ENCODE measurements around the gene MPIG6B. TPM values are rescaled to one million over a fixed set of nuclear protein-coding genes. Genes with fewer than 3 reads are reported as not detected.

Gene MPIG6B
- total RNA-seq, 4 donors from 2014 or later, result 0.33 TPM; not detected in 3

DNA sequence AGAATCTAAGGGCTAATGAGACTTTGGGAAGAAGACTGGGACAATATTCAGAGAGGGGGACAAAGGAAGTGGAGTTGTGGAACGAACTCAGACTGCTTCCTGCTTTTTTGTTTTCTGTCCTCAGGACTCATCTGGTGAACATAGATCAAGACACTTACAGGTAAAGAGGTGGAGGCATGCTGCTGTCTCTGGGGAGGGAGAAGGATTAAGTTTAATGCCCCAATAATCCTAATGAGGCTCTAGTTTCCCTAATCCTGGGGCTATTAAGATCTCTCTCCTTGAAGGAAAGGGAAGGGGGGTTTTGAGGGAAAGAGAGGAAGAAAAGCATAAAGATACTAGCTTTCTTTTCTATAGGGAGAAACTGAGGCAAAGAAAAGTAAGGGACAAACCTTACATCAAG lies 21.2 kb downstream of the MPIG6B start:
- TF ChIP-seq CTCF (IDR thresholded peaks at IDR 0.05; ENCODE audit: low read depth), result no peak

DNA sequence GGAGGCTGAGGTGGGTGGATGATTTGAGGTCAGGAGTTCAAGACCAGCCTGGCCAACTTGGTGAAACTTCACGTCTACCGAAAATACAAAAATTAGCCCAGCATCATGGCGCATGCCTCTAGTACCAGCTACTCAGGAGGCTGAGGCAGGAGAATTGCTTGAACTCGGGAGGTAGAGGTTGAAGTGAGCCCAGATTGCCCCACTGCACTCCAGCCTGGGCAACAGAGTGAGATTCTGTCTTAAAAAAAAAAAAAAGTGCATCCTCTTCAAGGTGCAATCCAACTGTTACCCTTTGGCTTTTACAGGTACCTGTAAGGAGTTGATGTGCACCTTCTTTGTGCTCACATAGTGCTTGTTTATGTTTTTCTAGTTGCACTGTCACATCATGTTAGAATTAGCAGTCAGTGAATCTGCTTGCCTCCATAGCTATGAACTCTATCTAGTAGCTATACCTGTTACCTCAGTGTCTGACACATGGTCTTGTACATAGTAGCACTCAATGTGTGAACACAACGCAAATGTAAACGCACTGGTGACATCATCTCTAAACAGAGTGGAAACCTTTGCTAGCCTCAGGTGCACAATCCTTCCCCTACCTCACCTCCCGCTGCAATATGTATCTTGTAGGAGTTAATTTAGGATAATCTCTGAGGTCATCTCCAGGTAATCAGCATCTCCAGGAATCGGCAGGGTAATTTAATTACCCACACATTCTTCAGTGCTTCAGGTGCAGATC lies 26.3 kb downstream of the MPIG6B start:
- TF ChIP-seq CTCF (IDR thresholded peaks at IDR 0.05; ENCODE audit: low read depth), result no peak

DNA sequence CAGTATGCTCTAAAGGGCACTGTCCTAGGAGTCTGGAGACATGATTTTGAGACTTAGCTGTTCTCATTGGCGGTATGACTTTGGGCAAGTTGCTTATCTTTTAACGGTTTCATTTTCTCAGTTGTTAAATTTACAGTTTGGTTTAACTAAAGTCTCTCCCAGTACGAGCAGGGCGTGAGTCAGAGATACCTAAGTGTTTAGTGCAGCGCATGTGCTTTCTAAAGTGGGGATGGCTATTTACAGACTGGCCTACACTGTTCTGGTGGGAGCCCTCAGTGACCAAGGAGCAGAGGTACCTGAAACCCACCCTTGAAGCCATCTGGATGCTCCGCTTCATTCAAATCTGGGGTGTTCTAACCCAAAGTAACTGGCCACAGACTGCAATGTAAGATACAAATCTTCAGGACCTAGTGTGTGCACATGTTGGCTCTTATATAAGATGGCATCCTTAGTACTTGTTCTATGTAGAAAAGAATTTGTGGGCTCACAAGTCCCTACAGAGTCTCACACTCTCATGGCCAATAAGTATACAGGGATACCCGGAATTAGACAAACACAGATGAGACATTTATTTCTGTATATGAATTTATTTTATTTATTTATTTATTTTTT lies 27.3 kb downstream of the MPIG6B start:
- no peak for TF ChIP-seq CTCF (IDR thresholded peaks at IDR 0.05; ENCODE audit: low read depth)

GRCh38 chr6:31752739-31753319 lies 29.7 kb downstream of the MPIG6B start:
- no peak for TF ChIP-seq CTCF (IDR thresholded peaks at IDR 0.05; ENCODE audit: low read depth)

DNA sequence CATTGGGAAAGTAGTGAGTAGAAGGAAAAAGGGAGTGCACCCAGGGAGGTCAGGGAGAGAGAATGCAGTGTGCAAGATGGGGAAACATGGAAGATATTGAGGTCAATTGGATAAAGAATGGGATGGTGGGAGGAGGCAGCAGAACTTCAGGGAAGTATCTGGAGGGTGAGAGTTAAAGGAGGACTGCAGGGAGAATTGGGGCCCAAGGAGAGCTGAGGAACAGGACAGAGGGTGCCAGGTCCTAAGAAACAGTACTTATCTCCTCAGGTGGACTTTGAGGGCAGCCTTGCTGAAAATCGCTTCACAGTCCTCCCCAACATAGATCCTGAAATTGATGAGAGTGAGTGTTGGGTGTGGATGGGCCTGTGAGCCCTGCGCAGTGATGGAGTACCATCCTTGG lies 35.1 kb downstream of the MPIG6B start:
- TF ChIP-seq CTCF (IDR thresholded peaks at IDR 0.05; ENCODE audit: low read depth), result no peak

- TF ChIP-seq CTCF (IDR thresholded peaks at IDR 0.05; ENCODE audit: low read depth), result no peak
Measured at GRCh38 chr6:31760790-31761189, 37.6 kb downstream of the MPIG6B start.

DNA sequence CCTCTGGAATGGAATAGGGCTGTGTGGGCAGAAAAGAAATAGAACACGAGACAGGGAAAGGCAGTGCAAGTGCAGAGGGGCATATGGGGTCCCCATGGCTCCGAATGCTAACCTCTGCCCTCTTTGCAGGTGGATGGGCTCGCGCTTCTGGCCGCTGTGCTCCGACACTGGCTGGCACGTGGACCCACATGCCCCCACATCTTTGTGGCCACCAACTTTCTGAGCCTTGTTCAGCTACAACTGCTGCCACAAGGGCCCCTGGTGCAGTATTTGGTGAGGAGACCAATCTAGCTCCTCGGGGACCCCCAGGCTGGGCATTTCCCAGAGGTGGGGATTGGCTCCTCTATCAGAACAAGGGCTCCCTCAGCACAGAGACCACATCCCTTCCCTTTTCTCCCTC lies 38.2 kb downstream of the MPIG6B start:
- TF ChIP-seq CTCF (IDR thresholded peaks at IDR 0.05; ENCODE audit: low read depth), result no peak

Data from subcutaneous adipose tissue (tissue), 4 donors.